ENCODE results near the gene RALGAPA2.

The RALGAPA2 gene

GRCh38 chr20:20729563-20729962 is 17.1 kb upstream of the RALGAPA2 start:
- DNase-seq (ENCODE audit: extremely low read depth in 1 of 2, low read depth in 1 of 2), result no peak

DNA sequence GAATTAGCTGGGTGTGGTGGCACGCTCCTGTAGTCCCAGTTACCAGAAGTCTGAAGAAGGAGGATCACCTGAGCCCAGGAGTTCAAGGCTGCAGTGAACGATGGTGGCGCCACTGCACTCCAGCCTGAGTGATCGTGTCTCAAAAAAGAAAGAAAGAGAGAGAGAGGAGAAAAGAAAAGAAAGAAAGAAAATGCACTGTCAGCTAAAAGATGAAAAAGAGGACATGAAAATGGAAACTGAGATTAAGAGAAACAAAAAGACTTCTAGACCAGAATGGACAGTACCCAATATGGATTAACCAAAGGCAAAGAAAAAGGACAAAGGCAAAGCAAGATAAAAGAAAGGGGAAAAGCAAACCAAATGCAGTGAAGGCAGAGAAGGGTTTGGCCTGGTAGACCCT is 9.0 kb upstream of the RALGAPA2 start:
- no peak for DNase-seq (ENCODE audit: extremely low read depth in 1 of 2, low read depth in 1 of 2)

- DNase-seq (ENCODE audit: extremely low read depth in 1 of 2, low read depth in 1 of 2), result no peak
These were observed 7.7 kb upstream of the RALGAPA2 start for GRCh38 chr20:20720158-20720557.

GRCh38 chr20:20719411-20719810 is 7.0 kb upstream of the RALGAPA2 start:
- no peak for DNase-seq (ENCODE audit: extremely low read depth in 1 of 2, low read depth in 1 of 2)

- DNase-seq (ENCODE audit: extremely low read depth in 1 of 2, low read depth in 1 of 2), result no peak
These were observed 861 bp upstream of the RALGAPA2 start for GRCh38 chr20:20713244-20713765.

DNA sequence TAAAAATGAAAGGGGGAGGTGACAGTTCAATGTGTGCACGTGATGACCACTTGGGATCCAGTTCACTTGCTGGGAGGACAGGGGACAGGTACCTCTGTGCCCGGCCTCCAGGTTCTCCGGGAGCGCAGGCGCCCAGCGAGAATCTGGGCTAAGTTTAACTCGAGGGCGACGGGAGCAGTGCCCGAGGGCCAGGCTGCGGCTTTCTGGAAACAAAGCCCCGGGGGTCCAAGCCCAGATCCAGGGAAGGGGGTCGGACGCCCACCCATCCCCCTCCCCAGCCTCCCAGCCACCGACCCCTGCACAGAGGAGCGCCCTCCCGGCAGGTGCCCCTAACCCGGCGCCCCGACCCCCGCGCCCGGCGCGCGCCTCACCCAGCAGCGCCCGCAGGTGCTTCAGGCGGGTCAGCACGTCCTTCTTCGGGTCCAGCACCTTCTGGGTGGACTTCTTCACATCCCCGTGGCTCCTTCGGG is 405 bp downstream of the RALGAPA2 start:
- no peak for DNase-seq (ENCODE audit: extremely low read depth in 1 of 2, low read depth in 1 of 2)

DNA sequence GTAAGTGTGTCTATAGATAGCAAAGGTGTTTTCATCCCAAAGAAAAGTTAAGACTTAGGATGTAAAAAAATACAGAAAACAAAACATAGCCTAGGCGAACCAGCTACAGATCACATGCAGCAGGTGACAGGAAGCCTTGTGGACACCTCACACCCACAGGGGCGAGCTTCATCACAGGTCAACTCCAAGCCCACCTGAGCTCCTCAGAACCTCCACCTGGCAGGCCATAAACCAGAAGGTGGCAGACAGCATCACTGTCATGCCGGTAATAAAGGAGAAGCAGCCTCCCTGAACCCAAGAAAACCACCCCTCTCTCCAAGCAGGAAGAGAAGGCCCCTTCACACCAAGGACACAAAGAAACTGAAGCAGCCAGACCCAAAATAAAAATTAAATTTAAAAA is 1.0 kb downstream of the RALGAPA2 start:
- no peak for DNase-seq (ENCODE audit: extremely low read depth in 1 of 2, low read depth in 1 of 2)

- no peak for DNase-seq (ENCODE audit: extremely low read depth in 1 of 2, low read depth in 1 of 2)
These were observed 1.8 kb downstream of the RALGAPA2 start for GRCh38 chr20:20710443-20711315.

DNA sequence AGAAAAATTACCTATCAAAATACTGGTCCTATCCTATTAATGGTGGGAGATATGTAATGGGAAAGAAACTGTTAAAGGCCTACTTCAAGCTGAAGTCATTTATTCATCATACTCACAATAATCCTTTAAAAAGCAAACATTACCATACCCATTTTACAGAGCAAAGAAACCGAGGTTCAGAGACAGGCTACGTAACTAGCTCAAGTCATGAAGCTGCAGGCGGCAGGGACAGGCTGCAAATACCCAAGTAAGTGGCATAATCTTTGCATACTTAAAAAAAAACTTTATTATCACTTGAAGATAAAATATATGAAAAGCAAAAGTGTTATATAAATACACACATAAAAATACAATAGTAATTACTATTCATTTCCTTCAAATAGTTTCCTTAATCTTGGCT is 2.6 kb downstream of the RALGAPA2 start:
- no peak for DNase-seq (ENCODE audit: extremely low read depth in 1 of 2, low read depth in 1 of 2)

- DNase-seq (ENCODE audit: extremely low read depth in 1 of 2, low read depth in 1 of 2), result no peak
These were observed 6.2 kb downstream of the RALGAPA2 start for GRCh38 chr20:20706285-20706684.

DNA sequence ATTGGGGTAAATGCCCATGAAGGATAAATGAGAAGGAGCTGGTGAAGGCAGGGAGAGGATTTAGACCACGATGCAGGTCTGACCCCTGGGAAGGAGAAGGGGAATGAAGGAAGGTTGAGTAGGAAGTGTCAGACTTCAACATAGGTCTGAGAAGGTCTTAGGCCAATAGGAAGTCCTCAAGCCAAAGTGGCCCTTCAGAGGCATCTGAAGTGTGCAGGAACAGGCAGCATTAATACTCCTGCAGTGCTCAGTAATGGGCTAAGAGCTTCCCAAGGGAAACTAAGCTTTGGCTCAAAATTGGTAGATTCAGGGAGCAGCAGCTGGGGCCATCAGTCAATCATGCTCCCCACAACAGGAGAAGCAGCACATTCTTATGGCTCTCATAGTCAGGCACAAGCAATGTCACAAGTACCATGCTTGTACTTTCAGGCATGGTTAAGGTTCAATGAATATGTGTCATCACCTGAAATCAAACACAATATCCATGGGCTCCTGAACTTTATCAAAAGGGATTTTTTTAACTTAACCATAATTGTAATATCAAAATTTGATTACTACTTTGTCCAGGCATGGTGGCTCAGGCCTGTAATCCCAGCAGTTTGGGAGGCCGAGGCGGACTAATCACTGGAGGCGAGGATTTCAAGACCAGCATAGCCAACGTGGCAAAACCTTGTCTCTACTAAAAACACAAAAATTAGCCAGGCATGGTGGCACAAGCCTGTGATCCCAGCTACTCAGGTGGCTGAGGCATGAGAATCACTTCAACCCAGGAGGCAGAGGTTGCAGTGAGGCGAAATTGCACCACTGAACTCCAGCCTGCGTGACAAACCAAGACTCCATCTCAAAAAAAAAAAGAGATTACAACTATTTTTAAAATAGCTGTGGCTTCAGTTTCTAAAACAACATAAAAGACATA is 9.9 kb downstream of the RALGAPA2 start:
- DNase-seq (ENCODE audit: extremely low read depth in 1 of 2, low read depth in 1 of 2), result no peak

GRCh38 chr20:20699917-20700316 is 12.5 kb downstream of the RALGAPA2 start:
- DNase-seq (ENCODE audit: extremely low read depth in 1 of 2, low read depth in 1 of 2), result no peak

GRCh38 chr20:20699144-20699543 is 13.3 kb downstream of the RALGAPA2 start:
- DNase-seq (ENCODE audit: extremely low read depth in 1 of 2, low read depth in 1 of 2), result no peak

GRCh38 chr20:20697325-20697845 is 15.1 kb downstream of the RALGAPA2 start:
- no peak for DNase-seq (ENCODE audit: extremely low read depth in 1 of 2, low read depth in 1 of 2)

DNA sequence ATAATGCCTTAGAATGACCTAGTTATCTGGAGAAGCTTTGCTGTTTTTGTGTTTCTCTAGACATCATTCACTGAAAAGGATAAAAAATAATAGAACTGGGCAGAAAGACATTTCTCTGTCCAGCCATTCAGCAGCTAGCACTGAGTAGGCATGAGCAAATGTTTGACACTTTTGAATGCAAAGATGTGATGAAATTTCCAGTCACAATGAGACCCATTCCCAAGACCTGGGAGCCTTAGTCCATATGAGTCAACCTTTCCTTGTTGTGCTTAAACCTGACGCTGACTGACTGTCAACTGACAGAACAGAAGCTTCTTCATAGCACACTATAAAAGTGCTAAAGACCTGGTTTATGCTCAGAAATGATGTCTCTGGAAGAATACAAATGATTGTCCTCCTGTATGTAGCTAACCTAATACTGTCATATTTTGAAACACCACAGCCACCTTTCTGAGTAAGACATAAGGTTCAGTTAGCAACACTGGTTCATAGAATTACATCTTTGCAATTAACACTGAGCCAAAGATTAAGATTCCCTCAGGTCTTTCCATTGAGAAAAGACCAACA is 17.1 kb downstream of the RALGAPA2 start:
- DNase-seq (ENCODE audit: extremely low read depth in 1 of 2, low read depth in 1 of 2), result no peak

DNA sequence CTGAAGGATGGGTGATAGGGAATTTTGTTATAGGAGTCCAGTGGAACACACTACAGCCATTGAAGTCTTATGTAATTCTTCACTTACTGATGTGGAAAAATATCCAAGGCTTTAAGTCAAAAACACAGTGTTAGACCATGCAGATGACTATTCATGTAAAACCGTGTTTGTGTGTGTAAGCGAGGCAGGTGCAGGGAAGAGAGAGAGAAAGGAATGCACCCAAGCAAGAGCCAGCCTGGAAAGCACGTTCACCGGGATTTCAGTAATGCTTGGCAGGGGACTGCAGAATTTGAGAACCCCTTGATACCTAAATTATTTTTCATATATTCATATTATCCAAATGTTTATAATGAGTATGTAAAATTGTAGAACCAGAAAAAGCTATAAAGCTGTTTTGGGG is 17.9 kb downstream of the RALGAPA2 start:
- no peak for DNase-seq (ENCODE audit: extremely low read depth in 1 of 2, low read depth in 1 of 2)

DNA sequence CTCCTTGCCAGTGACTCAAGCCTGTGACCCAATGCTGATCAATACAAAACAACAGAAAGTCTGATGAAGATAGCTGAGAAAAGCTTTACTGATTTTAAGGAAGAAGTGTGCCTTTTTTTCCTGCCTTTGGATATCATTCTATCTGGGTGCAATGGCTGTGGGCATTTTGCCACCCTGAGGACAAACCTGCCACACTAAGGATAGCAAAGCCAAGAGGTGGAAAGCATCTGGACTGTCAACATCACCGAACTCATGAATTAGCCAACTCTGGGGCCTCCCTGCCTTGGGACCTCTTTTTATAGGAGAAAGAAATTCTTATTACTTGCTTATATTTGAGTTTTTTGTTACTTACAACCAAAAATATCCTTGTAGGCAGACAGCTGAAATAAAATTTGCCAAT is 19.9 kb downstream of the RALGAPA2 start:
- DNase-seq (ENCODE audit: extremely low read depth in 1 of 2, low read depth in 1 of 2), result no peak

DNA sequence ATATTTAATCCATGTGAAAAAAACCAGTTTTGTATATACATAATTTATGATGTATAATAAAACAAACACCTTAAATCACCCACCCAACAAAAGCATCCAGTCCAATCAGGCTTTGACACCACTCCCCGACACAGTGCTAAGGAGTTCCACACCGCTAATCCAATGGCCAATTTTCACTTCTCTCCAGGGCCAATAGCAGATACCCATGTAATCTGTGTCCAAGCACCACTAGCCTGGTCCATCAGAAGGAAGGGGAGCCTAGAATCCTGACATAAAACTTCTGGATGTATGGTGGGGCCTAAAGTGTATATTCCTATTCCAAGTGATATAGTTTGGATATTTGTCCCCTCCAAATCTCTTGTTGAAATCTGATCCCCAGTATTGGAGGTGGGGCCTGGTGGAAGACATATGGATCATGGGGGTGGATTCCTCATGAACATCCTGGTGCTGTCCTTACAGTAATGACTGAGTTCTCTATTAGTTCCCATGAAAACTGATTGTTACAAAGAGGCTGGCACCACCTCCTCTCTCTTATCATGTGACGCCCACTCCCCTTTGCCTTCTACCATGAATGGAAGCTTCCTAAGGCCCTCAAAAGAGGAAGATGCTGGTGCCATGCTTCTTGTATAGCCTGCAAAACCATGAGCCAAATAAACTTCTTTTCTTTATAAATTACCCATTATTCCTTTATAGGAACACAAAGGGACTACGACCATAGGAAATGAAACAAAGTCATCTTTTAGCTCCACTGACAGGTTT is 20.8 kb downstream of the RALGAPA2 start:
- DNase-seq (ENCODE audit: extremely low read depth in 1 of 2, low read depth in 1 of 2), result no peak

- no peak for DNase-seq (ENCODE audit: extremely low read depth in 1 of 2, low read depth in 1 of 2)
These were observed 21.6 kb downstream of the RALGAPA2 start for GRCh38 chr20:20690676-20691476.
